H7 (cell line): Measurements from ENCODE around the gene LCN9. TPM values are rescaled to one million over a fixed set of nuclear protein-coding genes. Genes with fewer than 3 reads are reported as not detected.
A peak's percentile ranks its signal among the peaks of the same experiment; 100 is the strongest.

Source experiments
- DNase-seq: peaks from one replicate; pipeline ENCODE4 v3.0.0; 2012
- H3K27me3 ChIP-seq: 2 replicates; pipeline ENCODE4 v1.6.0; 2011; ENCODE audit warnings: mild to moderate bottlenecking, low read length; ENCODE audit not compliant: control insufficient read depth, insufficient read depth
- H3K36me3 ChIP-seq: replicated peaks from 2 replicates; pipeline ENCODE4 v1.5.1; 2011; ENCODE audit warnings: low read length; ENCODE audit not compliant: control insufficient read depth, insufficient read depth
- H3K4me3 ChIP-seq: 2 replicates; pipeline ENCODE4 v1.5.1; 2011; ENCODE audit warnings: low read depth, mild to moderate bottlenecking, control low read depth, low read length, moderate library complexity; ENCODE audit not compliant: insufficient read depth
- total RNA-seq: library from RNA; depleted of rRNA; stranded (reverse); fragments of >200 nt; shearing (Covaris generic); gene quantifications from 2 replicates; pipeline ENCODE4 v1.2.3, GENCODE V29; 2014; rRNA removed

The LCN9 gene, protein sequence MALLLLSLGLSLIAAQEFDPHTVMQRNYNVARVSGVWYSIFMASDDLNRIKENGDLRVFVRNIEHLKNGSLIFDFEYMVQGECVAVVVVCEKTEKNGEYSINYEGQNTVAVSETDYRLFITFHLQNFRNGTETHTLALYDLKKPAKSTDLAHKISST
- 0.44 TPM in 1 of 2 replicates, not detected in the other for total RNA-seq

DNA sequence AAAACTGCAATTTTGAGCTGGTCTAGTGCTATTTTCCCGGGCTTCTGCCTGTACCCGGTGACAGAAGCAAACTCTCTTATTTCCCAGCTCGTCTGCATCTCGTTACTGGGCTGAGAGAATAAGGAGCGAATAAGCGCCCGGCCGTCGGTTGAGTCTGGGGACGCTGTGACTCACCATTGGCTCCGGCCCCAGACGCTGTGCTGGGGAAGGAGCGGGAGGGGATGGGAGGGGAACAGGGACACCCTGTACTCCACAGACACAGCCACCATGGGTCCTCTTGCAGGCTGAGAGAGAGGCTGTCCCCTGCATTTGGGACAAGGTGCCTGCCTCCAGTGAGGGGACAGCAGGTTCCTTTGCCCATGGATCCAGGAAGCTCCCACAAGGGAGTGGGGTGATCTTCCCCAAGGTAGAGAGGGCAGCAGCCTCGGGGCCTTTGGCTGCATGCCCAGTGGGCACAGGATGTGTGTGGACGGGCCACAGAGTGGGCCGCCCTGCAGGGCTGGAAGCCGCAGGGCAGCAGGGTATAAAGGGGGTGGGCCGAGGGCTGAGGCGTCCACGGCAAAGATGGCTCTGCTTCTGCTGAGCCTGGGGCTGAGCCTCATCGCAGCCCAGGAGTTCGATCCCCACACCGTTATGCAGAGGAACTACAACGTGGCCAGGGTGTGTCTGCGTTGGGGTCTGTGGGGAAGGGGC lies at the start of gene LCN9:
TSS of gene LCN9 (plus strand) at position 552 of the 693 bp plus-strand sequence. CDS start at position 565, 13 bp downstream.
- Histone ChIP-seq H3K36me3 (no peaks in the 10 kb centered on the region), H3K4me3 (no peak within 1 kb of the TSS), H3K27me3 (no peaks in the 10 kb centered on the region)
- peak; percentile 49 for DNase-seq

- DNase-seq, result peak; percentile 63
Observed at GRCh38 chr9:135613946-135614805, 48.9 kb upstream of the LCN9 start.

GRCh38 chr9:135614821-135615665 lies 48.1 kb upstream of the LCN9 start:
- H3K4me3 ChIP-seq, result no peak overlapping the region
- peak; percentile 66 for DNase-seq
- no peaks in the 10 kb centered on the region for H3K27me3 ChIP-seq
- no peaks in the 10 kb centered on the region for H3K36me3 ChIP-seq

More at GRCh38 chr9:135613946-135614805, 48.9 kb upstream of the LCN9 start:
- H3K27me3 ChIP-seq, result no peaks in the 10 kb centered on the region
- H3K4me3 ChIP-seq, result no peak overlapping the region
- no peaks in the 10 kb centered on the region for H3K36me3 ChIP-seq

DNA sequence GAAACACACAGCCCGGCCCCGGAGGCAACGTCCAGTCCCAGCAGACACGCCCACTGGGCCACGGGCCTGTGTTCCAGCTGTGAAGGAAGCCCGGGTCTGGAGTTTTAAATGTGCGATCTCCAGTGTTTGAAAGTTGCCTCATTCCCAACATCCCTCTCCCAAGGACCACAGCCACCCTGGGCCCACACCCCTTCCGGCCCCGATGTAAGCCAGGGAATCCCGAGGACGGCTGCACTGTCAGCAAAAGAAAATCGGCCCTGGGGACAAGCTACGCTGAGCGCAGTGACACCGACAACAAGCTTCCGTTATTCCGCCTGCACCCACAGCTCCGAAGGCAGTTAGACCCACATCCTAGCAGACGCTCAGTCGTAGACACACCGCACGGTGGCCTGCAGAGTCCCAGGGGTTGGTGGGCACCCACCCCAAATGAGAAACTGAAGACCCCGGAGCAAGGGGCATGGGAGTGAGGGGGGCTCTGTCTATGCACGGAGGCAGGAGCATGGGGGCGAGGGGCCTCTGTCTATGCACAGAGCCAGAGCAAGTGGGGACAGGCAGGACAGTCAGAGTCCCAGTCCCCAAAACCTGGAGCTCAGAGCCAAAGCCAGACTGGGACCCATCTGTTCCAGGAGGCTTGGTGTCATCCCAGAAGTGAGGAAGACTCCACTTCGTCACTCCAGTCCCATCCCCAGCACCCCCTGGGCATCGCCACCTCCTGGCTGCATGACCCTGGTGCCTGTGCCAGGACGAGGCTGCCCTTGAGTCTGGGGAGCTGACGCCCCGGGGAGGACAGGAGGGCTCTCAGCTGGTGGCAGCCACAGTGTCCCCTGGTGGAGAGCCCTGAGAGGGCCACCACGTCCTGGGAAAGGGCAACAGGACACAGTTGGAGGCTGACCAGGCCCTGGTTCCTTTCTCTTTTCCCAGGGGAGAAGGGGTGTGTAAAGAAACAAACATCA lies 47.2 kb upstream of the LCN9 start:
- Histone ChIP-seq H3K4me3 (no peak overlapping the region), H3K36me3 (no peaks in the 10 kb centered on the region), H3K27me3 (no peaks in the 10 kb centered on the region)
- peak; percentile 68 for DNase-seq

DNA sequence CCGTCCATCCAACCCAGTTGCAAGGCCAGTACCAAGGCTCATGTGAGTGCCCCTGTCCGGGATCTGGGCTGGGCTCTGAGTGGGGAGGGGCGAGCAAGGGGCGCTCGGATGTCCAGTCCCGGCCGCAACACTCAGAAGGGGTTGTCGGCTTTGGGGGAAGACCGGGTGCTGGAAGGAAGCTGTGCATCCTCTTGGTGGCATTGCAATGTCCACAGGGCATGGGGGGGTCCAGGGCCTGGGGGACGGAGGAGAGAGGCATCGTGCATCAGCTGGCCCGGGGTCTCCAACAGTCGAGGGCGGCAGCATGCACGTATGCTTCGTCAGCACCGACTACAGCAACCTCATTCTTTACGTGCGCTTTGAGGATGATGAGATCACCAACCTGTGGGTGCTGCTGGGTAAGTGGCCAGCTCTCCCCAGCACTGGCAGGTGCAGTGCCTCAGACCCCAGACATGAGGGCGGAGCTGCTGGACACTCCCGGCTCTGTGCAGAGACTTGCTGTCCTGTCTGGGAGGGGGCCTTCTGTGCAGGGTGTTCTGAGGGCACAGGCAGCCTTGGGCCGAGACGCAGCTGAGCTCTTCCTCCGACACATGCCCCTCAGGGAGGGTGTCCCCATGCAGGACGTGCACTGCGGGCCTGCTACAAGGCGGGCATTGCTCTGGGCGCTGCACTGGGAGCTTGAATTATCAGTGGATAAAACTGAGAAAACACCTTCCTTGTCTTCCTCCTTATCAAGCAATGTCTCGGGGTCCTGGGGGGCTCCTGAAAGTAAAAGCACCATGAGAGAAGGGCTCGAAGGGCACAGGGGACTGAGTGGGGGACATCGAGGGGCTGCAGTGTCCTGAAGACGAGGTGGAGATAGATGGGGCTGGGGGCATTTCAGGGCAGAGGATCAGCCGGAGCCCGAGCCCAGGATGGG lies 46.2 kb upstream of the LCN9 start:
- no peak overlapping the region for H3K4me3 ChIP-seq
- no peaks in the 10 kb centered on the region for H3K27me3 ChIP-seq
- no peaks in the 10 kb centered on the region for H3K36me3 ChIP-seq
- peak; percentile 46 for DNase-seq

- Histone ChIP-seq H3K4me3 (no peak overlapping the region), H3K27me3 (no peaks in the 10 kb centered on the region), H3K36me3 (no peaks in the 10 kb centered on the region)
- DNase-seq, result peak; percentile 53
Observed at GRCh38 chr9:135617538-135617900, 45.6 kb upstream of the LCN9 start.

DNA sequence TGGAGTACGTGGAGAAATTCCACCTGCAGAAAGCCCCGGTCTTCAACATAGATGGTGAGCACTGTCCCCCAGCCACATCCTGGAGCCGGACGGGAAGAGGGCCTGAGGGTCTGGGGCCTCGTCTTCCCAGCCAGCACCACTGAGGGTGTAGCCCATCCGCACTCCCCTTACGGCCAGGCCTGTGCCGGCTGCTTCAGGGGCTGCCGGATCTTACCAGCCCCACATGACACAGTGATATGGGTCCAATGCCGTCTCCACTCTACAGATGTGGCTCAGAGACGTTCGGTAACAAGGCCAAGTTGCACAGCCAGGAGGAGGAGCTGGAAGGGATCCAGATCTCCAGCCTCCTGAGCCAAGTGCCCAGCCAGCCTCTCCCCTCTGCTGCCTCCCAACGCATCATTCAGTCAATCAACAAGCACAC lies 45.1 kb upstream of the LCN9 start:
- DNase-seq, result no peak
- no peaks in the 10 kb centered on the region for H3K36me3 ChIP-seq
- H3K4me3 ChIP-seq, result no peak overlapping the region
- H3K27me3 ChIP-seq, result no peaks in the 10 kb centered on the region

GRCh38 chr9:135618866-135619598 lies 44.1 kb upstream of the LCN9 start:
- H3K4me3 ChIP-seq, result no peak overlapping the region
- no peaks in the 10 kb centered on the region for H3K36me3 ChIP-seq
- H3K27me3 ChIP-seq, result no peaks in the 10 kb centered on the region
- peak; percentile 42 for DNase-seq

- no peak for DNase-seq
- no peaks in the 10 kb centered on the region for H3K27me3 ChIP-seq
- no peaks in the 10 kb centered on the region for H3K36me3 ChIP-seq
- no peak overlapping the region for H3K4me3 ChIP-seq
Observed at GRCh38 chr9:135619599-135619886, 43.6 kb upstream of the LCN9 start.

DNA sequence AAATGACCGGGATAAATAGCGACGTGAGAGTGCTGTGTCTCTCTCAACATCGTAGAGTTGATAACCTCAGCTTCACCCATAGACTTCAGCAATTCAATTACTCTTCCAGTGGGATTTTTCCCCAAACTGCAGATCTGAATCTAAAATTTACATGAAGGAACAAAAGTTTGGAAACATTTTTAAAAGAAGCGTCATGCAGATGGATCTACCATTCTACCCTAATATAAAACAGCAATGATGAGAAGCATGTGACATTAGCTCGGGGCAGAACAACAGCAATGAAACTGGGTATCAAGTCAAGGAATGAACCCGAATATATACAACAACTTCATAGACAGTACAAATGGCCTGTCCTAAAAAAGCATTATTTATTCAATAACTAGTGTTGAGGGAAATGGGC lies 42.6 kb upstream of the LCN9 start:
- no peak for DNase-seq
- H3K36me3 ChIP-seq, result no peaks in the 10 kb centered on the region
- no peaks in the 10 kb centered on the region for H3K27me3 ChIP-seq
- no peak overlapping the region for H3K4me3 ChIP-seq

DNA sequence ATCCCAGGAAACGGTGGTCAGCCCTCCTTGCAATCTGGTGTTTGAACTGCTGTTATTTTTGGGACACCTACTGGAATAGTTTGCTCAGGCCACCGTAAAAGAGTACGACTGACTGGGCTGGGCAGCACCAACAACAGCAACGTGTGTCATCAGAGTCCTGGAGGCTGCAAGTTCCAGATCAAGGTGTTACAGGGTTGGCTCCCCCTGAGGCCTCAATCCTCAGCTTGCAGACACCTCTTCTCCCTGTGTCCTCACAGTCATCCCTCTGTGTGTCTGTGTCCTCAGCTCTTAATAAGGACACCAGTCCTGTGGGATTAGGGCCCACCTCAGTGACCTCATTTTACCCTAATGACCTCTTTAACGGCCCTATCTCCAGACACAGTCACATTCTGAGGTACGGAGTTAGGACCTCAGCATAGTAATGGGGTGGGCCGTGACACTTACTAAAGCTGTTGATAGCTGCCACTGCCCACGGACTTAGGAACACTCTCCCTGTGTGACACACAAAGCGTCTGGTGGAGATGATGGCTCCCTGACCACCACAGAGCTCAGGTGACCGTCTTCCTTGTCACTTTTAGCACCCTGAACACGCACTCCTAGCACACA lies 40.6 kb upstream of the LCN9 start:
- Histone ChIP-seq H3K4me3 (no peak overlapping the region), H3K27me3 (no peaks in the 10 kb centered on the region), H3K36me3 (no peaks in the 10 kb centered on the region)
- no peak for DNase-seq

DNA sequence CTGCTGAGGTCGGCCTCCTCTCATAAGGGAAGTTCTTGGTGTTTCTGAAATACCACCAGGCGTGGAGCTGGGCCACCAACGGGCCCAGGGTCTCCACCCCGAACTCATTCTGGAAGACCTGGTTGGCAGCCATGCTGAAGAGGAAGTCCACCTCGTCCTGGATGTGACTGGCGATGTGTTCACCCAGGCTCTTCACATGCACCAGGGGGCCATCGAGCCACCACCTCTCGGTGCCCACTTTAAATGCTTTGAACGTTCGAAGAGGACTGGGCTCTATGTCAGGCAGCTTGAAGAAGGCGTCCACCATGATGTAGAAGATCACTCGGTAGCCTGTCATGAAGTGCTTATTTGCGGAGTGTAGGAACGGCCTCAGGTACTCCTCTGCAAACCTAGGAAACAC lies 38.8 kb upstream of the LCN9 start:
- DNase-seq, result no peak
- no peaks in the 10 kb centered on the region for H3K27me3 ChIP-seq
- no peak overlapping the region for H3K4me3 ChIP-seq
- H3K36me3 ChIP-seq, result no peaks in the 10 kb centered on the region
